Measurements from ENCODE around the gene AJM1.
A peak's percentile ranks its signal among the peaks of the same experiment; 100 is the strongest.
"Not testable (repeated sequence)": the region's sequence is repeated elsewhere in the genome, so short reads cannot be mapped to it uniquely, and the experiment has no call there.

AJM1 gene

GRCh38 chr9:136842380-136842948 is at the start of gene AJM1:
Gene AJM1 (plus strand): TSS chr9:136842478. CDS start chr9:136844415, 1,937 bp downstream.
- peak; percentile 83 for TF ChIP-seq CTCF (IDR thresholded peaks at IDR 0.05)
- Histone ChIP-seq H3K4me1 (ENCODE audit: control insufficient read depth in 1 of 2, insufficient read depth in 1 of 2, low read depth in 1 of 2, low read length in 1 of 2) (peaks cover 27 to 41% of the 10 kb centered on the region in 2 experiments), H3K27me3 (peaks cover 56% of the 10 kb centered on the region), H3K4me3 (ENCODE audit: low read depth in 1 of 2, low read length in 1 of 2) (peak within 1 kb of the TSS; percentile 60 to 70), H3K36me3 (peaks cover 41% of the 10 kb centered on the region)
- H3K27ac ChIP-seq, H3K9me3 ChIP-seq: not testable (repeated sequence)

- peak overlapping the region; percentile 96 for H3K27ac ChIP-seq
- H3K36me3 ChIP-seq = no peaks in the 10 kb centered on the region
- peaks cover 23% of the 10 kb centered on the region for H3K27me3 ChIP-seq
- H3K4me3 ChIP-seq (ENCODE audit: low read depth in 1 of 2, low read length in 1 of 2) = no peak overlapping the region
- H3K4me1 ChIP-seq (ENCODE audit: control insufficient read depth in 1 of 2, insufficient read depth in 1 of 2, low read depth in 1 of 2, low read length in 1 of 2) = peaks cover 42 to 56% of the 10 kb centered on the region in 2 experiments
- TF ChIP-seq CTCF (IDR thresholded peaks at IDR 0.05) = no peak
- no peaks in the 10 kb centered on the region for H3K9me3 ChIP-seq
These were observed 49.0 kb upstream of the AJM1 start for GRCh38 chr9:136793086-136793946.

GRCh38 chr9:136794281-136794999 is 47.8 kb upstream of the AJM1 start:
- peaks cover 45 to 63% of the 10 kb centered on the region in 2 experiments for H3K4me1 ChIP-seq (ENCODE audit: control insufficient read depth in 1 of 2, insufficient read depth in 1 of 2, low read depth in 1 of 2, low read length in 1 of 2)
- H3K27me3 ChIP-seq = peaks cover 34% of the 10 kb centered on the region
- H3K36me3 ChIP-seq = no peaks in the 10 kb centered on the region
- no peak for TF ChIP-seq CTCF (IDR thresholded peaks at IDR 0.05)
- H3K27ac ChIP-seq = peak overlapping the region; percentile 61
- peak overlapping the region in 1 of 2 experiments; percentile 10 for H3K4me3 ChIP-seq (ENCODE audit: low read depth in 1 of 2, low read length in 1 of 2)
- no peaks in the 10 kb centered on the region for H3K9me3 ChIP-seq

DNA sequence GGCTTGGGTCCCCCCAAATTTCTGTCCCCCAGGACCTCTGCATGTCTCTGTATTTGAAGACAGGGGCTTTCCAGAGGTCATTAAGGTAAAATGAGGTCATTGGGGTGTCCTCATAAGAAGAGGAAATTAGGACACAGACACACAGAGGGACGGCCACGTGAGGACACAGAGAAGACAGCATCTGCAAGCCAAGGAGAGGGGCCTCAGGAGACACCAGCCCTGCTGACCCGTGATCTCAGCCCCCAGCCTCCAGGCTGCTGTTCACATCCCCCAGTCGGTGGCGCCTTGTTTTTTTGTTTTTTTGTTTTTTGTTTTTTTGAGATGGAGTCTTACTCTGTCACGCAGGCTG is 47.3 kb upstream of the AJM1 start:
- H3K27me3 ChIP-seq = peaks cover 40% of the 10 kb centered on the region
- H3K4me3 ChIP-seq (ENCODE audit: low read depth in 1 of 2, low read length in 1 of 2) = peak overlapping the region in 1 of 2 experiments; percentile 10
- H3K4me1 ChIP-seq (ENCODE audit: control insufficient read depth in 1 of 2, insufficient read depth in 1 of 2, low read depth in 1 of 2, low read length in 1 of 2) = peaks cover 51 to 69% of the 10 kb centered on the region in 2 experiments
- H3K36me3 ChIP-seq = no peaks in the 10 kb centered on the region
- no peaks in the 10 kb centered on the region for H3K9me3 ChIP-seq
- no peak for TF ChIP-seq CTCF (IDR thresholded peaks at IDR 0.05)
- peak overlapping the region; percentile 61 for H3K27ac ChIP-seq

DNA sequence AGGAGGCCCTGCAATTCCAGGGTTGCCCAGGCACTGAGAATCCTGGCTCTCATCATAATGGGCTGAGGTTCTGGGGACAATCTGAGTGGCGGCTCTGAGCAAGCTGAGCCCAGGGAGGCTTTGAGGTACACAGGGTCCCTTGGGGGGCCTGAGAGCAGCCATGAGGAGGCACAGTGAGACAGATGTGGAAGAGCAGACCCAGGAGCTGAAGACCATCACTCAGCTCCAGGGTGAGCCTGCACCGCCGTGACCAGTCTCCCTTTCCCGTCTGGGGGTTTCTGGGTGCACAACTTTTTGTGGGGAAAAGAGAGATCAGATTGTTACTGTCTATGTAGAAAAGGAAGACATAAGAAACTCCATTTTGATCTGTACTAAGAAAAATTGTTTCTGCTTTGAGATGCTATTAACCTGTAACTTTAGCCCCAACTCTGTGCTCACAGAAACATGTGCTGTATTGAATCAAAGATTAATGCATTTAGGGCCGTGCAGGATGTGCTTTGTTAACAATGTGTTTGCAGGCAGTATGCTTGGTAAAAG is 46.0 kb upstream of the AJM1 start, which contains the start of gene CCDC183:
TSS of gene CCDC183 (plus strand) at position 101 of the 537 bp plus-strand sequence. CDS start at position 161, 60 bp downstream.
- Histone ChIP-seq H3K4me1 (ENCODE audit: control insufficient read depth in 1 of 2, insufficient read depth in 1 of 2, low read depth in 1 of 2, low read length in 1 of 2) (peaks cover 57 to 73% of the 10 kb centered on the region in 2 experiments), H3K27ac (peak within 1 kb of the TSS; percentile 61), H3K27me3 (peaks cover 53% of the 10 kb centered on the region), H3K9me3 (no peaks in the 10 kb centered on the region), H3K36me3 (no peaks in the 10 kb centered on the region), H3K4me3 (ENCODE audit: low read depth in 1 of 2, low read length in 1 of 2) (peak within 1 kb of the TSS in 1 of 2 experiments; percentile 10)
- no peak for TF ChIP-seq CTCF (IDR thresholded peaks at IDR 0.05)

DNA sequence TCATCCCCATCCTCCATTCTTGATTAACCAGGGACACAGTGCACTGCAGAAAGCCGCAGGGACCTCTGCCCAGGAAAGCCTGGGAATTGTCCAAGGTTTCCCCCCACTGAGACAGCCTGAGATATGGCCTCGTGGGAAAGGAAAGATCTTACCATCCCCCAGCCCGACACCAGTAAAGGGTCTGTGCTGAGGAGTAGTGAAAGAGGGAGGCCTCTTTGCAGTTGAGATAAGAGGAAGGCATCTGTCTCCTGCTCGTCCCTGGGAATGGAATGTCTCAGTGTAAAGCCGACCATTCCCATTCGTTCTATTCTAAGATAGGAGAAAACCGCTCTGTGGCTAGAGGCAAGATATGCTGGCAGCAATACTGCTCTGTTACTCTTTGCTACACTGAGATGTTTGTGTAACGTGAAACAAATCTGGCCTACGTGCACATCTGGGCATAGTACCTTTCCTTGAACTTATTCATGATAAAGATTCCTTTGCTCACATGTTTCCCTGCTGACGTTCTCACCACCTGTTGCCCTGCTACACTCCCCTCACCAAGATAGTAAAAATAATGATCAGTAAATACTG is 45.4 kb upstream of the AJM1 start:
- Histone ChIP-seq H3K27me3 (peaks cover 59% of the 10 kb centered on the region), H3K4me1 (ENCODE audit: control insufficient read depth in 1 of 2, insufficient read depth in 1 of 2, low read depth in 1 of 2, low read length in 1 of 2) (peaks cover 55 to 71% of the 10 kb centered on the region in 2 experiments)

More for the DNA sequence above, 45.4 kb upstream of the AJM1 start:
- not testable (repeated sequence) for H3K27ac ChIP-seq; H3K9me3 ChIP-seq; H3K36me3 ChIP-seq; H3K4me3 ChIP-seq (ENCODE audit: low read depth in 1 of 2, low read length in 1 of 2)
